GM12878 (cell line): ENCODE measurements around the gene CXADR. TPM values are rescaled to one million over a fixed set of nuclear protein-coding genes. Genes with fewer than 3 reads are reported as not detected.

ENCODE experiments used
- ATAC-seq: fragments of 200-7000 bp; cut with Tn5 transposase; 3 replicates; pipeline ENCODE4 v1.9.1; 2020; ENCODE audit warnings: mild to moderate bottlenecking, moderate library complexity
- BruUV-seq: library from RNA; stranded (reverse); fragments of 400-500 nt; replicated peaks from 2 replicates; lab custom pipeline; 2021; lab: Mats Ljungman, UMichigan
- CTCF ChIA-PET: fragments of 300-600 bp; sonication (Branson Sonifier 250); formaldehyde crosslinking; extraction: SDS; loops from one replicate; lab custom pipeline; 2021; ENCODE audit warnings: inconsistent platforms; lab: Yijun Ruan, JAX
- POLR2A ChIA-PET: fragments of 350-600 bp; formaldehyde crosslinking; extraction: SDS; loops from one replicate; lab custom pipeline; 2021; ENCODE audit warnings: inconsistent platforms; lab: Charles Lee
- RAD21 ChIA-PET: fragments of 300-600 bp; sonication (Branson Sonifier 250); formaldehyde crosslinking; loops from one replicate; lab custom pipeline; 2023; ENCODE audit warnings: antibody characterized with exemption; ENCODE audit not compliant: unreplicated experiment; lab: Charles Lee
- SMC1A ChIA-PET: fragments of 300-600 bp; sonication (Branson Sonifier 250); formaldehyde crosslinking; loops from one replicate; lab custom pipeline; 2023; ENCODE audit not compliant: unreplicated experiment, uncharacterized antibody; lab: Charles Lee
- DNase-seq: peaks from one replicate; pipeline ENCODE4 v3.0.0-alpha.2; 2011; ENCODE audit warnings: low read depth, low spot score
- FAIRE-seq: peaks from 3 replicates; lab custom pipeline; 2011; peaks lifted over from hg19 to GRCh38; lab: Jason Lieb, UNC
- H2AFZ ChIP-seq: 2 replicates; pipeline ENCODE4 v1.6.0; 2011; ENCODE audit warnings: low read depth, low read length, control low read depth; ENCODE audit not compliant: control insufficient read depth
- H3K27ac ChIP-seq: 2 replicates; pipeline ENCODE4 v1.5.1; 2011; ENCODE audit warnings: control low read depth; ENCODE audit not compliant: control insufficient read depth, insufficient read depth
- H3K27me3 ChIP-seq, 2 experiments: replicated peaks in 1 of 2; 2 replicates each; pipeline versions ENCODE4 v1.6.0 to v1.6.1; 2011; ENCODE audit warnings: low read length in 1 of 2; ENCODE audit not compliant: control insufficient read depth in 2 of 2, insufficient read depth in 2 of 2
- H3K36me3 ChIP-seq, 2 experiments: 2 replicates each; pipeline ENCODE4 v1.5.1; 2011; ENCODE audit warnings: low read length in 1 of 2; ENCODE audit not compliant: control insufficient read depth in 2 of 2, insufficient read depth in 2 of 2
- H3K4me1 ChIP-seq: 2 replicates; pipeline ENCODE4 v1.6.1; 2011; ENCODE audit warnings: mild to moderate bottlenecking, low read length, moderate library complexity, mixed read lengths; ENCODE audit not compliant: control insufficient read depth, insufficient read depth
- H3K4me2 ChIP-seq: 2 replicates; pipeline ENCODE4 v1.6.0; 2011; ENCODE audit warnings: control low read depth; ENCODE audit not compliant: control insufficient read depth, insufficient read depth
- H3K4me3 ChIP-seq: fragments of 200-600 bp; sonication (generic); 2 replicates; pipeline ENCODE4 v1.5.1; 2016
- H3K79me2 ChIP-seq: 2 replicates; pipeline ENCODE4 v1.6.0; 2011; ENCODE audit warnings: low read length; ENCODE audit not compliant: control insufficient read depth, insufficient read depth
- H3K9ac ChIP-seq: 2 replicates; pipeline ENCODE4 v1.8.0; 2011; ENCODE audit warnings: low read length, control low read depth, mixed read lengths; ENCODE audit not compliant: control insufficient read depth, insufficient read depth
- H3K9me3 ChIP-seq: replicated peaks from 3 replicates; pipeline ENCODE4 v1.5.1; 2011; ENCODE audit warnings: mild to moderate bottlenecking, low read length; ENCODE audit not compliant: control insufficient read depth, insufficient read depth
- H4K20me1 ChIP-seq: 2 replicates; pipeline ENCODE4 v1.6.0; 2011; ENCODE audit not compliant: control insufficient read depth, insufficient read depth
- BCL11A ChIP-seq: IDR thresholded peaks from 2 replicates; pipeline ENCODE4 v1.6.1; 2011; ENCODE audit warnings: low read depth, low read length
- CHD1 ChIP-seq: IDR thresholded peaks from 2 replicates; pipeline ENCODE4 v1.6.1; 2012; ENCODE audit warnings: low read depth, low read length, improper control_type of control experiment
- ETV6 ChIP-seq, 2 experiments: fragments of 450-650 bp in 1 of 2; IDR thresholded peaks in 1 of 2; conservative IDR thresholded peaks in 1 of 2; 2 replicates each; pipeline ENCODE4 v1.6.1; 2014; ENCODE audit warnings: antibody characterized with exemption in 1 of 2, borderline replicate concordance in 1 of 2, low read depth in 1 of 2, mild to moderate bottlenecking in 1 of 2, moderate library complexity in 1 of 2
- GABPA ChIP-seq: IDR thresholded peaks from 2 replicates; pipeline ENCODE4 v1.6.1; 2014; ENCODE audit warnings: antibody characterized with exemption, low read depth, mild to moderate bottlenecking, inconsistent platforms
- MAX ChIP-seq: IDR thresholded peaks from 2 replicates; pipeline ENCODE4 v1.6.1; 2012; ENCODE audit warnings: low read depth, low read length, improper control_type of control experiment
- NKRF ChIP-seq: fragments of 450-650 bp; conservative IDR thresholded peaks from 2 replicates; pipeline ENCODE4 v1.6.1; 2017; ENCODE audit warnings: mild to moderate bottlenecking, moderate library complexity
- NR2C1 ChIP-seq: fragments of 450-650 bp; IDR thresholded peaks from 2 replicates; pipeline ENCODE4 v1.6.1; 2017; ENCODE audit warnings: antibody characterized with exemption, mild to moderate bottlenecking, moderate library complexity
- STAT3 ChIP-seq: IDR thresholded peaks from 2 replicates; pipeline ENCODE4 v1.6.1; 2011; ENCODE audit warnings: low read depth, low read length, improper control_type of control experiment
- USF2 ChIP-seq: IDR thresholded peaks from 2 replicates; pipeline ENCODE4 v1.6.1; 2011; ENCODE audit warnings: low read depth, low read length, improper control_type of control experiment, borderline replicate concordance
- ZNF274 ChIP-seq: IDR thresholded peaks from one replicate; pipeline ENCODE4 v1.8.0; 2011; ENCODE audit not compliant: insufficient read length, insufficient read depth
- in situ Hi-C: fragments of 300-500 bp; cut with MboI; formaldehyde crosslinking; loops from 9 replicates; pipeline ENCODE4 v1.14.3; 2018; ENCODE audit warnings: mixed read lengths
- intact Hi-C: fragments of 100-400 bp; cut with micrococcal nuclease; formaldehyde crosslinking; loops from one replicate; pipeline ENCODE4 v1.14.2; 2022; ENCODE audit not compliant: unreplicated experiment
- polyA plus RNA-seq, 11 experiments: library from polyadenylated mRNA; depleted of rRNA in 4 of 11; unstranded in 6 of 11; stranded (reverse) in 5 of 11; fragments of >200 nt; fragmentation: Nextera tagmentation in 4 of 11; fragmentation: Illumina TruSeq in 1 of 11; extraction: Ambion mirVana in 4 of 11; extraction: Trizol in 1 of 11; gene quantifications; 1 replicate in 1 of 11; 2 replicates in 10 of 11; pipeline versions ENCODE4 v1.2.1 to v1.2.3, GENCODE V29; 2011 to 2016; ENCODE audit warnings: inconsistent platforms in 2 of 11, missing spikeins in 2 of 11, low read depth in 1 of 11
- total RNA-seq, 4 experiments: library from RNA; depleted of rRNA in 3 of 4; stranded (reverse); fragments of >200 nt in 3 of 4; fragmentation: Illumina TruSeq in 1 of 4; extraction: Trizol in 1 of 4; gene quantifications; 2 replicates each; pipeline versions ENCODE4 v1.2.1 to v1.2.3, GENCODE V29; 2013 to 2021

Gene CXADR
- total and polyA plus RNA-seq, 10 of the 15 experiments (the other 5 are each of a cell fraction or from before 2014, with no cell fraction given) = 0.01 to 0.64 (median 0.13) TPM

GRCh38 chr21:17552410-17552809 lies 39.6 kb downstream of the CXADR start:
- no peaks in the 10 kb centered on the region for H4K20me1 ChIP-seq
- POLR2A ChIA-PET = interaction anchor here (0.9 kb wide), 1 partner anchor 60 kb away, joined by 3 read pairs; no protein-coding TSS in a partner anchor
- no peak overlapping the region for H3K9ac ChIP-seq
- no peaks in the 10 kb centered on the region for H3K27me3 ChIP-seq
- H3K36me3 ChIP-seq = no peaks in the 10 kb centered on the region
- no peaks in the 10 kb centered on the region for H3K4me1 ChIP-seq
- intact Hi-C loops = loop anchor here (10.0 kb wide), 1 partner anchor 168 kb away; no protein-coding TSS in a partner anchor
- in situ Hi-C loops = no loop called here
- RAD21 ChIA-PET = no interaction called here
- FAIRE-seq (no peak), ATAC-seq (no peak), DNase-seq (no peak)
- no peak overlapping the region for H3K4me3 ChIP-seq
- TF ChIP-seq USF2 (no peak), ETV6 (conservative IDR thresholded peaks at IDR 0.05 in 1 of 2, IDR thresholded peaks at IDR 0.05 in 1 of 2; ENCODE audit: borderline replicate concordance in 1 of 2, low read depth in 1 of 2) (no peak), STAT3 (no peak), CHD1 (no peak), BCL11A (no peak), GABPA (no peak), NR2C1 (no peak), ZNF274 (no peak), MAX (no peak), NKRF (no peak)
- H3K27ac ChIP-seq = no peak overlapping the region
- H2AFZ ChIP-seq = no peak overlapping the region
- H3K79me2 ChIP-seq = no peaks in the 10 kb centered on the region
- no peaks in the 10 kb centered on the region for H3K9me3 ChIP-seq
- SMC1A ChIA-PET = interaction anchor here (0.9 to 1.1 kb wide), 2 partner anchors 163 to 165 kb away, joined by 3 read pairs; no protein-coding TSS in a partner anchor
- BruUV-seq = no TSS peak
- no peak overlapping the region for H3K4me2 ChIP-seq
- CTCF ChIA-PET = interaction anchor here (0.7 to 2.0 kb wide), 3 partner anchors 19 to 165 kb away, joined by 3 to 9 read pairs (median 3); no protein-coding TSS in a partner anchor
